Lower lobe of right lung (tissue), 2 donors: Measurements from ENCODE around the gene NELFB. TPM values are rescaled to one million over a fixed set of nuclear protein-coding genes. Genes with fewer than 3 reads are reported as not detected.

Experiments used
- ATAC-seq, 2 donors: fragments of 200-7000 bp; cut with Tn5 transposase; one replicate each; pipeline ENCODE4 v1.9.1; 2020 to 2022; ENCODE audit warnings: mild to moderate bottlenecking in 2 of 2, moderate library complexity in 2 of 2
- DNase-seq: peaks from one replicate; pipeline ENCODE4 v3.0.0-alpha.2; 2020
- H3K27ac ChIP-seq: fragments of 200-600 bp; one replicate; pipeline ENCODE4 v1.8.0; 2022
- H3K27me3 ChIP-seq: fragments of 200-600 bp; one replicate; pipeline ENCODE4 v1.8.0; 2022; ENCODE audit warnings: low read depth
- H3K36me3 ChIP-seq: fragments of 200-600 bp; one replicate; pipeline ENCODE4 v1.8.0; 2022; ENCODE audit warnings: mild to moderate bottlenecking
- H3K4me1 ChIP-seq: fragments of 200-600 bp; one replicate; pipeline ENCODE4 v1.8.0; 2022
- H3K4me3 ChIP-seq: fragments of 200-600 bp; one replicate; pipeline ENCODE4 v1.8.0; 2022; ENCODE audit warnings: mild to moderate bottlenecking
- H3K9me3 ChIP-seq: fragments of 200-600 bp; one replicate; pipeline ENCODE4 v1.8.0; 2022
- intact Hi-C: fragments of 100-400 bp; cut with DNase I; formaldehyde crosslinking; loops from one replicate; pipeline ENCODE4 v1.11.0; 2022
- total RNA-seq: library from RNA; stranded (reverse); fragmentation: NEBNext Ultra II Directional; extraction: Animal tissue kit (Norgen Biotek cat#: 25700); gene quantifications from one replicate; pipeline ENCODE4 v1.2.1, GENCODE V29; 2021
- TF ChIP-seq, protein P1 (sequence below): fragments of 200-600 bp; IDR thresholded peaks from one replicate; pipeline ENCODE4 v1.8.0; 2022; ENCODE audit warnings: antibody characterized with exemption, mild to moderate bottlenecking
- donor health status: DM: no; HTN: yes; CAD: no; lungs with severe emphysema.

NELFB gene
- total RNA-seq, 1 donor from 2014 or later: 44.7 TPM

DNA sequence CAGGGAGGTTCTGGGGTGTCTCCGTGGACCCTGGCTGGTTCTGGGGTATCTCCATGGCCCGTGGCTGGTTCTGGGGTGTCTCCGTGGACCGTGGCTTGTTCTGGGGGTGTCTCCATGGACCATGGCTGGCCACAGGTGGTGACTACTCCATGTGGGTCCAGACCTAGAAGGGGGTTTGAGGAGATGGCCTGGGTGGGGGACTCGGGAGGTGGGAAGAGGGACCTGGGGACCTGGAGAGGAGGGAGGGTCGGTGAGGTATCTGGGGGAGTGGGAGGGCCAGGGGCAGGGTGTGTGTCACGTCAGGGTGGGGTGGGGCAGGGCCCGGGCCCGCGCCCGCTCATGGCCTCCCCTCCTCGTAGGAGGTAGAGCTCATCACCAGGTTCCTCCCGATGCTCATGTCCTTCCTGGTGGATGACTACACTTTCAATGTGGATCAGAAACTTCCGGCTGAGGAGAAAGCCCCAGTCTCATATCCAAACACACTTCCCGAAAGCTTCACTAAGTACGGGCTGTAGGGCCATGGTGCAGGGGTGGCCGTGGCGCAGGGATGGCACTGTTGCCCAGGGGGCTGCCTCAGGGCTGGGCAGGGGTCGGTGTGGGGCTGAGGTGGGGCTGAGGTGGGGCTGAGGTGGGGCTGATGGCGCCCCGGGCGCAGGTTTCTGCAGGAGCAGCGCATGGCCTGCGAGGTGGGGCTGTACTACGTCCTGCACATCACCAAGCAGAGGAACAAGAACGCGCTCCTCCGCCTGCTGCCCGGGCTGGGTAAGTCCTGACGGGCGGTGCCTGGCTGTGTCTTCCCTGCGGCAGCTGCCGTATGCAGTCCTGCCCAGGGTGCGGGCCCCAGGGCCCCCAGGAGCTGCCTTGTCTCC, 11.7 kb downstream of the NELFB start:
- no peak overlapping the region for H3K4me3 ChIP-seq
- intact Hi-C loops: no loop called here
- H3K9me3 ChIP-seq: no peaks in the 10 kb centered on the region
- no peak for ATAC-seq
- TF ChIP-seq, protein P1, sequence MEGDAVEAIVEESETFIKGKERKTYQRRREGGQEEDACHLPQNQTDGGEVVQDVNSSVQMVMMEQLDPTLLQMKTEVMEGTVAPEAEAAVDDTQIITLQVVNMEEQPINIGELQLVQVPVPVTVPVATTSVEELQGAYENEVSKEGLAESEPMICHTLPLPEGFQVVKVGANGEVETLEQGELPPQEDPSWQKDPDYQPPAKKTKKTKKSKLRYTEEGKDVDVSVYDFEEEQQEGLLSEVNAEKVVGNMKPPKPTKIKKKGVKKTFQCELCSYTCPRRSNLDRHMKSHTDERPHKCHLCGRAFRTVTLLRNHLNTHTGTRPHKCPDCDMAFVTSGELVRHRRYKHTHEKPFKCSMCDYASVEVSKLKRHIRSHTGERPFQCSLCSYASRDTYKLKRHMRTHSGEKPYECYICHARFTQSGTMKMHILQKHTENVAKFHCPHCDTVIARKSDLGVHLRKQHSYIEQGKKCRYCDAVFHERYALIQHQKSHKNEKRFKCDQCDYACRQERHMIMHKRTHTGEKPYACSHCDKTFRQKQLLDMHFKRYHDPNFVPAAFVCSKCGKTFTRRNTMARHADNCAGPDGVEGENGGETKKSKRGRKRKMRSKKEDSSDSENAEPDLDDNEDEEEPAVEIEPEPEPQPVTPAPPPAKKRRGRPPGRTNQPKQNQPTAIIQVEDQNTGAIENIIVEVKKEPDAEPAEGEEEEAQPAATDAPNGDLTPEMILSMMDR: no peak
- H3K36me3 ChIP-seq: peaks cover 67% of the 10 kb centered on the region
- H3K27ac ChIP-seq: no peak overlapping the region
- peak; percentile 43 for DNase-seq
- H3K4me1 ChIP-seq: peaks cover 41% of the 10 kb centered on the region
- H3K27me3 ChIP-seq: no peaks in the 10 kb centered on the region

DNA sequence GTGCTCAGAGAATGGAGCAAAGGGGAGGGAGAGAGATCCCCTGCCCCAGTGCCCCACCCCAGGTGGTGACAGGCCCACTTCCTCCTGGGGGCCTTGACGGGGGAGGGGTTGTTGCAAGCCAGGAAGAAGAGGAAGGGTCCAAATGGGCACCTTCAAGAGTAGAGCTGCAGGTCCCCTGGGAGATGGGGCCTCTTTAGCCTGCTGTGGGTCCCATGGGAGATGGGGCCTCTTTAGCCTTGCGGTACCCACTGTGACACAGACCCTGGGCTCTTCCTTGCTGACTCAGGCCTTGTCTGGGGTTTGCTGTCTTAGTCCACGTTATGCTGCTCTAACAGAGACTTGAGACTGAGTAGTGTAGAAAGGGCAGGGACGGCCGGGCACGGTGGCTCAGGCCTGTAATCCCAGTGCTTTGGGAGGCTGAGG, 12.8 kb downstream of the NELFB start:
- TF ChIP-seq, protein P1: no peak
- Histone ChIP-seq H3K27me3 (no peaks in the 10 kb centered on the region), H3K36me3 (peaks cover 78% of the 10 kb centered on the region), H3K9me3 (no peaks in the 10 kb centered on the region), H3K4me3 (no peak overlapping the region), H3K27ac (peak overlapping the region; percentile 70), H3K4me1 (peaks cover 41% of the 10 kb centered on the region)
- ATAC-seq: no peak
- intact Hi-C loops: no loop called here
- no peak for DNase-seq

DNA sequence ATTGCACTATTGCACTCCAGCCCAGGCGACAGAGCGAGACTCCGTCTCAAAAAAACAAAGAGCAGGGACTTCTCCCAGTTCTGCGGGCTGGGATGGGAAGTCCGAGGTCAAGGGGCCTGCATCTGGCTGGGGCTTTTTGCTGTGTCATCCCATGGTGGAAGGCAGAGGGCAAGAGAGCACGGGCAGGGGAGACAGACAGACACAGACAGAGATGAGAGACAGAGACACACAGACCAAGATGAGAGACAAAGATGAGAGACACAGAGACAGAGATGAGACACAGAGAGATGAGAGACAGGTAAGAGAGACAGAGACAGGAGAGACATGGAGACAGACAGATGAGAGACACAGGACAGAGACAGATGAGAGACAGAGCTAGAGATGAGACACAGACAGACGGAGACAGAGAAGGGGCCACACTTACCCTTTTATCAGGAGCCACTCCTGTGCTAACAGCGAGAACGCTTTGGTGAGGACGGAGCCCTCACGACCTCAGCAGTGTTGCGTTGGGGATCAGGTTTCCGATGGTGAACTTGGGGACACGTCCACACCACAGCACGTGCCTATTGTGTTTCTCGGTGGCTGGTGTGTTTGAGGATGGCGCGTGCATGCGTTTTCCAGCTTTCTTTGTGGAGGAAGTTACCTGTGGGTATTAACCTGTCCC, 13.5 kb downstream of the NELFB start:
- Histone ChIP-seq H3K27me3 (no peaks in the 10 kb centered on the region), H3K4me1 (peaks cover 41% of the 10 kb centered on the region), H3K36me3 (peaks cover 80% of the 10 kb centered on the region), H3K27ac (peak overlapping the region; percentile 70), H3K9me3 (no peaks in the 10 kb centered on the region), H3K4me3 (peak overlapping the region; percentile 15)
- peak; percentile 3 to 15 for ATAC-seq
- TF ChIP-seq, protein P1: no peak
- intact Hi-C loops: no loop called here
- DNase-seq: no peak

GRCh38 chr9:137269231-137269772, 14.2 kb downstream of the NELFB start:
- Histone ChIP-seq H3K4me1 (peaks cover 41% of the 10 kb centered on the region), H3K36me3 (peaks cover 74% of the 10 kb centered on the region), H3K27ac (peak overlapping the region; percentile 70), H3K27me3 (no peaks in the 10 kb centered on the region), H3K9me3 (no peaks in the 10 kb centered on the region), H3K4me3 (peak overlapping the region; percentile 15)
- DNase-seq (peak; percentile 84), ATAC-seq (peak; percentile 81 to 87)
- TF ChIP-seq, protein P1: no peak
- intact Hi-C loops: no loop called here

- intact Hi-C loops: no loop called here
- H3K27ac ChIP-seq: no peak overlapping the region
- no peak for DNase-seq
- no peaks in the 10 kb centered on the region for H3K9me3 ChIP-seq
- no peaks in the 10 kb centered on the region for H3K27me3 ChIP-seq
- H3K4me1 ChIP-seq: peaks cover 52% of the 10 kb centered on the region
- ATAC-seq: no peak
- peaks cover 56% of the 10 kb centered on the region for H3K36me3 ChIP-seq
- no peak overlapping the region for H3K4me3 ChIP-seq
- TF ChIP-seq, protein P1: no peak
These were observed 16.0 kb downstream of the NELFB start for GRCh38 chr9:137270929-137271695.
